Body of pancreas (tissue), 4 donors: ENCODE data around the gene GALNT17. TPM values are rescaled to one million over a fixed set of nuclear protein-coding genes. Genes with fewer than 3 reads are reported as not detected.

Experiments
- ATAC-seq: fragments of 150-250 bp; one replicate; pipeline ENCODE4 v1.9.1; 2016
- DNase-seq, 4 donors: peaks; one replicate each; pipeline ENCODE4 v3.0.0-alpha.2; 2019
- H3K27ac ChIP-seq, 4 donors: fragments of 200-600 bp; sonication (generic); 1 replicate in 3 of 4; 2 replicates in 1 of 4; pipeline versions ENCODE4 v1.5.1 to v1.6.1; 2016 to 2019; ENCODE audit warnings: mild to moderate bottlenecking in 1 of 4, mixed read lengths in 1 of 4, moderate library complexity in 1 of 4
- H3K27me3 ChIP-seq, 2 donors: fragments of 200-600 bp; sonication (generic); one replicate each; pipeline ENCODE4 v1.6.0; 2016; ENCODE audit warnings: mild to moderate bottlenecking in 1 of 2
- H3K36me3 ChIP-seq, 2 donors: fragments of 200-600 bp; sonication (generic); replicated peaks in 1 of 2; 2 replicates each; pipeline ENCODE4 v1.5.1; 2016; ENCODE audit warnings: low read depth in 2 of 2; ENCODE audit not compliant: insufficient read depth in 1 of 2
- H3K4me1 ChIP-seq: fragments of 200-600 bp; sonication (generic); one replicate; pipeline ENCODE4 v1.6.0; 2016
- H3K4me3 ChIP-seq, 2 donors: fragments of 200-600 bp; sonication (generic); 1 replicate in 1 of 2; 2 replicates in 1 of 2; pipeline ENCODE4 v1.5.1; 2016 to 2019
- H3K9me3 ChIP-seq, 3 donors: fragments of 200-600 bp; sonication (generic); 1 replicate in 2 of 3; 2 replicates in 1 of 3; pipeline ENCODE4 v1.5.1; 2016
- POLR2A ChIP-seq, 3 donors: fragments of 450-650 bp; IDR thresholded peaks; one replicate each; pipeline ENCODE4 v1.6.1; 2016; ENCODE audit warnings: antibody characterized with exemption in 3 of 3, mild to moderate bottlenecking in 2 of 3
- WGBS, 2 donors: methylation state at CpG; one replicate each; pipeline ENCODE4 v1.1.5; 2017; 5-methylcytosine and 5-hydroxymethylcytosine counted together
- intact Hi-C: fragments of 100-400 bp; cut with DNase I; formaldehyde crosslinking; loops from one replicate; pipeline ENCODE4 v1.15.1; 2023
- total RNA-seq, 2 donors: library from RNA; depleted of rRNA; stranded (reverse); fragments of >200 nt; gene quantifications; one replicate each; pipeline ENCODE4 v1.1.0, GENCODE V29; 2016
- TF ChIP-seq, protein P1 (sequence below), 7 experiments: fragments of 450-650 bp in 4 of 7; fragments of 200-600 bp in 3 of 7; sonication (generic) in 3 of 7; IDR thresholded peaks; one replicate each; pipeline ENCODE4 v1.5.1; 2016 to 2019; ENCODE audit warnings: antibody characterized with exemption in 7 of 7

The GALNT17 gene
- total RNA-seq, 2 donors from 2014 or later = 6.5 to 27.4 TPM

DNA sequence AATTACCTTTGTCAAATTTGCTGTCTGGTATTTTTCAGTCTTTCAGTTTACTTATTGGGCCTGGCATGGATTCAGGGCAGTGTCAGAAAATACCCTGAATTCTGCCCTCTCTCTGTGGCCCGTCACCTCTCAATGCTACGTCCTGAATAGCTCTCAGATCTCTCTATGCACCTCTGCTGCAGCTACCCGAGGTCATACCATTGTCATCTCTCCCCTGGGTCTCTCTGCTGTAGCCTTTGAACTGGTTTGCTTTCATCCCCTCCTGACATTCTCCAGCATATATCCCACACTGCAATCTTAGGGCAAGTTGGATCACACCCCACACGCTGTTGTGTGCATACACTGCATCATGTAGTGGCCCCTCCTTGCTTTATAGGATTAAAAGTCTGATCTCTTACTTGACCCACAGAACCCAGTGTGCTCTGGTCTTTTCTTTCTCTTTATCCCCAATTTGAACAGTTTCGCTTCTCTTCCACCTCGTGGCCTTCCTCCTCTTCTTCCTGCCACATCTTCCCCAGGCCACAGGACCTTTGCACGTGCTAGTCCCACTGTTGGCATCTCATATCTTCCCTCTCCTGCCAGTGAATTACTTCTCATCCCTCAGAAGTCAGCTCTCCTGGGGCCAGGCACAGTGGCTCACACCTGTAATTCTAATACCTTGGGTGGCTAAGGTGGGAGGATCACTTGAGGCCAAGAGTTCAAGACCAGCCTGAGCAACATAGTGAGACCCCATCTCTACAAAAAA lies 372.9 kb downstream of the GALNT17 start:
- WGBS, 2 donors = 79 to 84% methylated on average over 7 of the region's 7 CpGs
- intact Hi-C loops = no loop called here
- no peaks in the 10 kb centered on the region for H3K4me1 ChIP-seq
- TF ChIP-seq, protein P1, sequence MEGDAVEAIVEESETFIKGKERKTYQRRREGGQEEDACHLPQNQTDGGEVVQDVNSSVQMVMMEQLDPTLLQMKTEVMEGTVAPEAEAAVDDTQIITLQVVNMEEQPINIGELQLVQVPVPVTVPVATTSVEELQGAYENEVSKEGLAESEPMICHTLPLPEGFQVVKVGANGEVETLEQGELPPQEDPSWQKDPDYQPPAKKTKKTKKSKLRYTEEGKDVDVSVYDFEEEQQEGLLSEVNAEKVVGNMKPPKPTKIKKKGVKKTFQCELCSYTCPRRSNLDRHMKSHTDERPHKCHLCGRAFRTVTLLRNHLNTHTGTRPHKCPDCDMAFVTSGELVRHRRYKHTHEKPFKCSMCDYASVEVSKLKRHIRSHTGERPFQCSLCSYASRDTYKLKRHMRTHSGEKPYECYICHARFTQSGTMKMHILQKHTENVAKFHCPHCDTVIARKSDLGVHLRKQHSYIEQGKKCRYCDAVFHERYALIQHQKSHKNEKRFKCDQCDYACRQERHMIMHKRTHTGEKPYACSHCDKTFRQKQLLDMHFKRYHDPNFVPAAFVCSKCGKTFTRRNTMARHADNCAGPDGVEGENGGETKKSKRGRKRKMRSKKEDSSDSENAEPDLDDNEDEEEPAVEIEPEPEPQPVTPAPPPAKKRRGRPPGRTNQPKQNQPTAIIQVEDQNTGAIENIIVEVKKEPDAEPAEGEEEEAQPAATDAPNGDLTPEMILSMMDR (IDR thresholded peaks at IDR 0.05) = no peak
- TF ChIP-seq POLR2A (IDR thresholded peaks at IDR 0.05) = no peak
- H3K27me3 ChIP-seq = no peaks in the 10 kb centered on the region
- ATAC-seq = no peak
- H3K9me3 ChIP-seq = no peaks in the 10 kb centered on the region
- no peak overlapping the region for H3K4me3 ChIP-seq
- H3K27ac ChIP-seq = no peak overlapping the region
- H3K36me3 ChIP-seq = no peaks in the 10 kb centered on the region
- DNase-seq = no peak

DNA sequence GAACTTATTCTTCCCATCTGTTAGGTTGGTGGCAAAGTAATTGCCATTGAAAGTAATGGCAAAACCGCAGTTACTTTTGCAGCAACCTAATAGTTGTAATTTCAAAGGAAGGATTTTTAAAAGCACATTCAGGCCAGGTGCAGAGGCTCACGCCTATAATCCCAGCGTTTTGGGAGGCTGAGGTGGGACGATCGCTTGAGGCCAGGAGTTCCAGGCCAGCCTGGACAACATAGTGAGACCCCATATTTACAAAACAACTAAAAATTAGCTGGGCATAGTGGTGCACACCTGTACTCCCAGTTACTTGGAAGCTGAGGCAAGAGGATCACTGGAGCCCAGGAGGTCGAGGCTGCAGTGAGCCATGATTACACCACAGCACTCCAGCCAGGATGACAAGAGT lies 374.9 kb downstream of the GALNT17 start:
- DNase-seq (no peak), ATAC-seq (no peak)
- Histone ChIP-seq H3K4me1 (no peaks in the 10 kb centered on the region), H3K27me3 (no peaks in the 10 kb centered on the region), H3K27ac (no peak overlapping the region), H3K4me3 (no peak overlapping the region), H3K36me3 (no peaks in the 10 kb centered on the region), H3K9me3 (no peaks in the 10 kb centered on the region)
- intact Hi-C loops = no loop called here
- WGBS, 2 donors = 82 to 88% methylated on average over 6 of the region's 6 CpGs
- no peak for TF ChIP-seq POLR2A (IDR thresholded peaks at IDR 0.05)
- TF ChIP-seq, protein P1 (IDR thresholded peaks at IDR 0.05) = no peak

DNA sequence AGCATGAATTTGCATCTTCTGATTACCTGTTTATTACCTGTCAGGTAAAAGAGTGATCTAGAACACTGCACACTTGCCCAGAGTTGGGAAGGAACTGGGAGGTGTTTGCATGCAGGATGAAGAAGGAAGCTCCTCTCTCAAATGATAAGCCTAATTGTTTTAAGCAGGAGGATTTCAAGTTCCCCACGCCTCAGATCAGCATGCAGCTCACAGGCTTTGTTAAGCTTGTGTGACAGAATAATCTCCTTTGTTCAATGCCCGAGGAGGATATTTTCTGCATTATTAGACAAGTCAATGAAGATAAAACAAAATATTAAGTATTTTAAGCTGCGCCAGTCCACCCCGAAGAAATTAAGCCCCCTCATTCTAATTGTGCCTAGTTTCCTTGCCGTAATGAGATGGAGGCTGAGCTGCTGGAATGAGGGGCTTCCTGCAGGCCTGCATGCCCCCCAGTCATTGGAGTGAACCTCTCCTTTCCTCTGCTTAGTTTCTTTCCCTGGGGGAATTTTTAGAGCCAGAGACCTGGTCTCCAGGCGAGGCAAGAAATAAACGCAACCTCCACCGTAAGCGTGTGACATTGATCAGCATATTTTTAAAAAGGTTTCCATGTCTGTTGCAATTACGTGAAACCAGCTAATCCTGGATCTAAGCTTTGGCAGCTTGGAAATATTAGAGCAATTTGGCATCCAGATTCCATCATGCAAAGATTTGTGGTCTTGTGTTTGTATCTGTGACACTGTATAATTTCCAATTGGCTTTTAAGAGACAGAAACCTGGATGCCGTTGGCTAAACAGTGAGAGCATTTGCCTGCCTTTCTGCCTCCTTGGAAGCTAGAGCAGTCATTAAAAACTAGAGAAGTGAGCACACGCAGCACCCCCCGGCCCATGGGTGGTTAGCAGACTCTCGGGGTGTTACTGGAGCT lies 376.0 kb downstream of the GALNT17 start:
- no peaks in the 10 kb centered on the region for H3K4me1 ChIP-seq
- intact Hi-C loops = no loop called here
- DNase-seq (no peak), ATAC-seq (no peak)
- no peak for TF ChIP-seq POLR2A (IDR thresholded peaks at IDR 0.05)
- TF ChIP-seq, protein P1 (IDR thresholded peaks at IDR 0.05) = no peak
- no peaks in the 10 kb centered on the region for H3K36me3 ChIP-seq
- no peaks in the 10 kb centered on the region for H3K27me3 ChIP-seq
- H3K4me3 ChIP-seq = no peak overlapping the region
- H3K27ac ChIP-seq = no peak overlapping the region
- WGBS, 2 donors = 63 to 64% methylated on average over 11 to 14 of the region's 14 CpGs
- H3K9me3 ChIP-seq = no peaks in the 10 kb centered on the region

DNA sequence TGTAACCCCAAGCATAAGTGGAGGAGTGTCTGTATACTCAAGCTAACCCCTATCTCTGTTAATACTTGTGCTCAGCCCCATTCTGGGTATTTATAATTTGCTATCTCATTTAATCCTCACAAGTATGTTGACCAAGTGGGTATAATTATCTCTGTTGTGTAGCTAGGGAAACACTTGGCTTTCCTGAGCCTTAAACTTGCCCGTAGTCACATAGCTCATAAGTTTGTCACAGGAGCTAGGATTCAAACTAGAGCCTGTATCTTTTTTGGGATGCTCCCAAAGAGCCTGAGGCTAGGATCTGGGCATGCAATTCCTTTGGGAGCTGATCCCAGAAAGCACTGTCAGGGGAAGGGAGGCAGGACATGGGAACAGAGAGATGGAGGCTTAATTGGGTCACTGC lies 377.4 kb downstream of the GALNT17 start:
- intact Hi-C loops = no loop called here
- ATAC-seq (no peak), DNase-seq (no peak)
- H3K27me3 ChIP-seq = no peaks in the 10 kb centered on the region
- WGBS, 2 donors = 76 to 78% methylated on average over 1 of the region's 1 CpG
- TF ChIP-seq POLR2A (IDR thresholded peaks at IDR 0.05) = no peak
- TF ChIP-seq, protein P1 (IDR thresholded peaks at IDR 0.05) = no peak
- H3K9me3 ChIP-seq = no peaks in the 10 kb centered on the region
- no peaks in the 10 kb centered on the region for H3K36me3 ChIP-seq
- H3K27ac ChIP-seq = no peak overlapping the region
- no peak overlapping the region for H3K4me3 ChIP-seq
- no peaks in the 10 kb centered on the region for H3K4me1 ChIP-seq
